Endothelial cell of umbilical vein (primary cell): Measurements from ENCODE around the gene RUBCN. TPM values are rescaled to one million over a fixed set of nuclear protein-coding genes. Genes with fewer than 3 reads are reported as not detected.
"Not testable (repeated sequence)": the region's sequence is repeated elsewhere in the genome, so short reads cannot be mapped to it uniquely, and the experiment has no call there.

Source experiments
- BruUV-seq: library from RNA; stranded (reverse); fragments of 400-500 nt; replicated peaks from 2 replicates; lab custom pipeline; 2021; lab: Mats Ljungman, UMichigan
- CTCF ChIA-PET: fragments of 300-600, 350-600 bp; sonication (Branson Sonifier 250); formaldehyde crosslinking; loops from one replicate; lab custom pipeline; 2021; ENCODE audit warnings: antibody characterized with exemption, inconsistent platforms; lab: Charles Lee
- POLR2A ChIA-PET: fragments of 300-600, 350-600 bp; sonication (Branson Sonifier 250); formaldehyde crosslinking; loops from one replicate; lab custom pipeline; 2021; ENCODE audit warnings: antibody characterized with exemption, inconsistent platforms; lab: Charles Lee
- DNase-seq: peaks from one replicate; pipeline ENCODE4 v3.0.0-alpha.2; 2011; ENCODE audit warnings: low read depth, low spot score
- FAIRE-seq: peaks from 2 replicates; lab custom pipeline; 2011; peaks lifted over from hg19 to GRCh38; lab: Jason Lieb, UNC
- H2AFZ ChIP-seq: 2 replicates; pipeline ENCODE4 v1.6.0; 2012; ENCODE audit warnings: low read depth, low read length, control low read depth, inconsistent platforms
- H3K27ac ChIP-seq: 2 replicates; pipeline ENCODE4 v1.5.1; 2011; ENCODE audit warnings: low read depth, mild to moderate bottlenecking, control low read depth, low read length, moderate library complexity; ENCODE audit not compliant: insufficient read depth
- H3K27me3 ChIP-seq, 2 experiments: 2 replicates each; pipeline versions ENCODE4 v1.6.0 to v1.6.1; 2011; ENCODE audit warnings: low read length in 2 of 2, mixed read lengths in 1 of 2; ENCODE audit not compliant: control insufficient read depth in 2 of 2, insufficient read depth in 2 of 2
- H3K36me3 ChIP-seq, 2 experiments: 2 replicates in 1 of 2; 3 replicates in 1 of 2; pipeline ENCODE4 v1.5.1; 2011; ENCODE audit warnings: low read length in 2 of 2, mild to moderate bottlenecking in 1 of 2, moderate library complexity in 1 of 2; ENCODE audit not compliant: control insufficient read depth in 2 of 2, insufficient read depth in 2 of 2; ENCODE audit errors: extremely low read depth in 1 of 2
- H3K4me1 ChIP-seq: 3 replicates; pipeline ENCODE4 v1.5.1; 2011; ENCODE audit warnings: mild to moderate bottlenecking, low read length; ENCODE audit not compliant: control insufficient read depth, insufficient read depth; ENCODE audit errors: extremely low read depth
- H3K4me2 ChIP-seq: 2 replicates; pipeline ENCODE4 v1.6.1; 2011; ENCODE audit warnings: low read length, control low read depth, mixed read lengths; ENCODE audit not compliant: insufficient read depth
- H3K4me3 ChIP-seq, 3 experiments: fragments of 200-600 bp in 1 of 3; sonication (generic), shearing (Covaris generic) in 1 of 3; replicated peaks in 1 of 3; 2 replicates each; pipeline ENCODE4 v1.5.1; 2011 to 2016; ENCODE audit warnings: control low read depth in 3 of 3, low read length in 3 of 3, mild to moderate bottlenecking in 2 of 3, inconsistent platforms in 1 of 3, low read depth in 1 of 3, moderate library complexity in 1 of 3; ENCODE audit not compliant: insufficient read depth in 1 of 3
- H3K79me2 ChIP-seq: 2 replicates; pipeline ENCODE4 v1.6.0; 2012; ENCODE audit warnings: low read length, inconsistent platforms; ENCODE audit not compliant: control insufficient read depth, insufficient read depth
- H3K9ac ChIP-seq: replicated peaks from 2 replicates; pipeline ENCODE3; 2011; ENCODE audit warnings: low read length, control low read depth; ENCODE audit not compliant: insufficient read depth; ENCODE audit errors: extremely low read depth
- H3K9me1 ChIP-seq: replicated peaks from 3 replicates; pipeline ENCODE4 v1.6.0; 2011; ENCODE audit warnings: mild to moderate bottlenecking, low read length; ENCODE audit not compliant: control insufficient read depth, insufficient read depth; ENCODE audit errors: extremely low read depth
- H3K9me3 ChIP-seq: replicated peaks from 2 replicates; pipeline ENCODE4 v1.5.1; 2012; ENCODE audit warnings: low read length, inconsistent platforms; ENCODE audit not compliant: control insufficient read depth, insufficient read depth
- H4K20me1 ChIP-seq: replicated peaks from 2 replicates; pipeline ENCODE3; 2011; ENCODE audit warnings: mild to moderate bottlenecking, low read length; ENCODE audit not compliant: control insufficient read depth, insufficient read depth; ENCODE audit errors: extremely low read depth
- dilution Hi-C: fragments of 300-500 bp; cut with MboI; formaldehyde crosslinking; loops from one replicate; pipeline ENCODE4 v1.15.0; 2019; ENCODE audit warnings: low sequenced_read_pairs; ENCODE audit not compliant: extremely low pct_ligation_motif_present
- intact Hi-C: fragments of 100-400 bp; cut with micrococcal nuclease; formaldehyde crosslinking; loops from one replicate; pipeline ENCODE4 v1.10.0; 2022
- polyA plus RNA-seq, 4 experiments: library from polyadenylated mRNA; depleted of rRNA in 3 of 4; stranded (reverse) in 3 of 4; unstranded in 1 of 4; fragments of >200 nt; gene quantifications; 2 replicates each; pipeline versions ENCODE4 v1.2.1 to v1.2.3, GENCODE V29; 2011 to 2012; ENCODE audit warnings: missing spikeins in 1 of 4
- total RNA-seq: library from RNA; stranded (reverse); gene quantifications from 2 replicates; pipeline ENCODE4 v1.2.3, GENCODE V29; 2021

Gene RUBCN
- total and polyA plus RNA-seq, 2 donors (not counting 3 experiments of a cell fraction or from before 2014, with no cell fraction given): 15.0 to 25.8 TPM

DNA sequence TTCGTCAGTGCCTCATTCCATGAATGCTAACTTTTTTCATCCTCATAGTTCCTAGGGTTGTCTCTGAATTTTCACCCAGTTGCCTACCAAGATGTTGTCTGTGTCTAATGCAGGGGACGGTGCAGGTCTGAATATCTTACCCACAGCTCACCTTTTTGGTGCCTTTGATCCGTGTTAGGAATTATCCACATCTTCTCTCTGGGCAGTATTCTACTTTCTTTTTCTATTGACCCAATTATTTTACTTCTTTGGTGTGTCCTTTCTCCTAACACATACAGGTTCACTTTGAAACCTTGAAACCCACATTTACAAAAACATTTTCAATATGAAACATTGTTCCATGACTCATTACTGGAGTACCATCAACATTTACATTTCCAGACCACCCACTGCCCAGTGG is 80.6 kb downstream of the RUBCN start:
- intact Hi-C loops, H3K9me1 ChIP-seq, DNase-seq, FAIRE-seq, H3K9ac ChIP-seq, POLR2A ChIA-PET, H3K36me3 ChIP-seq, H3K4me2 ChIP-seq, H3K4me1 ChIP-seq, H3K4me3 ChIP-seq, H3K9me3 ChIP-seq, H2AFZ ChIP-seq, H3K79me2 ChIP-seq, H4K20me1 ChIP-seq, CTCF ChIA-PET, H3K27me3 ChIP-seq, H3K27ac ChIP-seq, BruUV-seq, dilution Hi-C loops: not testable (repeated sequence)

DNA sequence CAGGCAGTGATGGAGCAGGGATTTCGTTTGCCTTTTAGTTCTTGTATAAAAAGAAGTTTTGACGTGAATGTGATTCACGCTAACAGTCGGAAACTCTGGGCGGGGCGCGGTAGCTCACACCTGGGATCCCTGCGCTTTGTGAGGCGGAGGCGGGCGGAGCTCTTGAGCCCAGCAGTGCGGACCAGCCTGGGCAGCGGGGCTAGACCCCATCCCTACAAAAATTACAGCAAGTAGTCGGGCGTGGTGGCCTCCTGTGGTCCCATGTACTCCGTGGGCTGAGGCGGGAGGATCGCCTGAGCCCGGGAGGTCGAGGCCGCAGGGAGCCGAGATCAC is 81.7 kb downstream of the RUBCN start:
- H4K20me1 ChIP-seq, H3K9me3 ChIP-seq, H3K4me1 ChIP-seq, POLR2A ChIA-PET, H3K27me3 ChIP-seq, H3K9ac ChIP-seq, H3K79me2 ChIP-seq, DNase-seq, H2AFZ ChIP-seq, dilution Hi-C loops, H3K36me3 ChIP-seq, H3K27ac ChIP-seq, H3K4me2 ChIP-seq, FAIRE-seq, intact Hi-C loops, H3K9me1 ChIP-seq, CTCF ChIA-PET, H3K4me3 ChIP-seq, BruUV-seq: not testable (repeated sequence)

DNA sequence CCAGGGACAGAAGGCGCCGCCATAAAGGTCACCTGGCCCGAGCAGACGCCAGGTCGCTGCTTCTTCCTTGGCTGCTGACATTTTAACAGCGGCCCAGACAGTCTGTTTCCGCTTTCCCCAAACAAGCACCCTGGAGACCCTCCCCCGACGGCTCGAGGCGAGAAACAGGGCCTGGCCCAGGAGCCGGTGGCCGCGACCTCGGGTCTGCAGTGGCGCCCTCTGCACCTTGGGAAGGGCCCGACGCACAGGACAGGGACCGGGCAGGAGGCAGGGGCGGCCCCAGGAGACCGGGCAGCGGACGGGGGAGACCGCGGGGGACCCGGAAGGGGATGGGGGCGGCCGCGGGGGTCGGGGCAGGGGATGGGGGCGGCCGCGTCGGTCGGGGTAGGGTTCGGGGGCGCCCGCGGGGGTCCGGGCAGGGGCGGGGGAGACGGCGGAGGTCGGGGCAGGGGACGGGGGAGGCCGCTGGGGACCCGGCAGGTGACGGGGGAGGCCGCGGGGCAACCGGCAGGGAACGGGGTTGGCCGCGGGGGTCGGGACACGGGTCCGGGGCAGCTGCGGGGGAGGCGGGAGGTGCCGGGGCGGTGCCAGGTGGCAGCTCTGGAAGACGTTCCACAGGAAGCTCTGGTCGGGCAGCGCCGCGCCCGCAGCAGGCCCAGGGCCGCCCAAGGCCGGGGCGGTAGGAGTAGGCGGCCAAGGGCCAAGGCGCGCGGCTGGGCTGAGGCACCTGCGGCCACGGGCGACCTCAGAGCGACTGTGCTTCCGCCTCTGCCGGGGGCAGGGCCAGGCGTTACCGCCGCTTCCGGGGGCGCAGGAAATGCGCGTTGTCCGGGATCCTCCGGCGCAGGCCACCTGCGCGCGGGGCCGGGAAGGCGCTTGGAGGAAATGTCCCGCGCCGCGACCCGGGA is 82.4 kb downstream of the RUBCN start:
- H3K9ac ChIP-seq, H2AFZ ChIP-seq, FAIRE-seq, POLR2A ChIA-PET, H3K36me3 ChIP-seq, H3K27ac ChIP-seq, H3K9me3 ChIP-seq, intact Hi-C loops, H3K9me1 ChIP-seq, H4K20me1 ChIP-seq, H3K4me3 ChIP-seq, H3K79me2 ChIP-seq, H3K27me3 ChIP-seq, DNase-seq, CTCF ChIA-PET, H3K4me2 ChIP-seq, BruUV-seq, H3K4me1 ChIP-seq, dilution Hi-C loops: not testable (repeated sequence)

DNA sequence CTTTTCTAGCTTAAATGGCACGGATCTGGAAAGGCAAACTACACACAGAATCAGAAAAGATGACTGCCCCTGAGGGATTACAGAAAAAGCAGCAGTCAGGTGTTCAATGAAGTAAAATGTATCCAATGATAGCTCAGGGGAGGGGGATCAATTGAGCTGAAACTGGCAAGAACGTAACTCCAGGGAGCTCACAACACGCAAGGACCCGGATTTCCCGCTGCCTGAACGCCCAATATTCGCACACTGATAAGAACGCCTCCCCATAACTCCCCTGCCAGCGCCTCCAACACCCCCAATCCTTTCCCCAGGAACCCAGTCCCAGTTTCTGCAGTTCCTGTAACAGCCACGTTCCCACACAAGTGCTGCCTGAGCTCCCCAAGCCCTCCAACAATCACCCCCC is 83.8 kb downstream of the RUBCN start:
- DNase-seq, POLR2A ChIA-PET, H3K4me2 ChIP-seq, H3K4me1 ChIP-seq, H3K27ac ChIP-seq, H3K79me2 ChIP-seq, H2AFZ ChIP-seq, dilution Hi-C loops, intact Hi-C loops, H3K9me1 ChIP-seq, H3K4me3 ChIP-seq, H3K9me3 ChIP-seq, H3K27me3 ChIP-seq, FAIRE-seq, H3K9ac ChIP-seq, H4K20me1 ChIP-seq, CTCF ChIA-PET, H3K36me3 ChIP-seq, BruUV-seq: not testable (repeated sequence)
